Testis (tissue), 2 donors: ENCODE data around the gene MYO7B.

Experiments used
- CTCF ChIP-seq, 3 experiments: fragments of 450-650 bp in 2 of 3; fragments of 200-600 bp in 1 of 3; sonication (generic) in 1 of 3; IDR thresholded peaks; one replicate each; pipeline ENCODE4 v1.5.1; 2016 to 2019; ENCODE audit warnings: antibody characterized with exemption in 3 of 3, mild to moderate bottlenecking in 2 of 3, moderate library complexity in 1 of 3
- POLR2A ChIP-seq: fragments of 450-650 bp; IDR thresholded peaks from one replicate; pipeline ENCODE4 v1.6.1; 2017; ENCODE audit warnings: antibody characterized with exemption, mild to moderate bottlenecking, moderate library complexity

- TF ChIP-seq CTCF (IDR thresholded peaks at IDR 0.05): no peak
- no peak for TF ChIP-seq POLR2A
Measured at GRCh38 chr2:127578411-127578810, 42.9 kb downstream of the MYO7B start.
